Smooth muscle cell (in vitro differentiated cells): Measurements from ENCODE around the gene ARHGAP24. TPM values are rescaled to one million over a fixed set of nuclear protein-coding genes. Genes with fewer than 3 reads are reported as not detected.
"Not testable (repeated sequence)": the region's sequence is repeated elsewhere in the genome, so short reads cannot be mapped to it uniquely, and the experiment has no call there.

ENCODE experiments used
- DNase-seq: peaks from one replicate; lab custom pipeline; 2025; ENCODE audit not compliant: unreplicated experiment; lab: John Stamatoyannopoulos, UW
- H2AFZ ChIP-seq: fragments of 200-600 bp; sonication (generic); 2 replicates; pipeline ENCODE4 v1.6.0; 2016; ENCODE audit warnings: antibody characterized with exemption, low read depth, mild to moderate bottlenecking
- H3F3A ChIP-seq: fragments of 200-600 bp; sonication (generic); 2 replicates; pipeline ENCODE4 v1.6.0; 2017; ENCODE audit warnings: antibody characterized with exemption, low read depth
- H3K27ac ChIP-seq: fragments of 200-600 bp; sonication (generic); 2 replicates; pipeline ENCODE4 v1.5.1; 2016; ENCODE audit warnings: low read depth, mild to moderate bottlenecking
- H3K27me3 ChIP-seq: fragments of 200-600 bp; sonication (generic); 2 replicates; pipeline ENCODE4 v1.6.1; 2016; ENCODE audit warnings: low read depth, mild to moderate bottlenecking
- H3K36me3 ChIP-seq: fragments of 200-600 bp; sonication (generic); 2 replicates; pipeline ENCODE4 v1.5.1; 2016; ENCODE audit warnings: low read depth
- H3K4me1 ChIP-seq: fragments of 200-600 bp; sonication (generic); 2 replicates; pipeline ENCODE4 v1.5.1; 2016; ENCODE audit warnings: low read depth
- H3K4me2 ChIP-seq: fragments of 200-600 bp; sonication (generic); 2 replicates; pipeline ENCODE4 v1.6.0; 2016; ENCODE audit warnings: mild to moderate bottlenecking
- H3K4me3 ChIP-seq: fragments of 200-600 bp; sonication (generic); 2 replicates; pipeline ENCODE4 v1.5.1; 2016; ENCODE audit warnings: mild to moderate bottlenecking
- H3K79me2 ChIP-seq: fragments of 200-600 bp; sonication (generic); 2 replicates; pipeline ENCODE4 v1.6.0; 2016; ENCODE audit warnings: low read depth, mild to moderate bottlenecking
- H3K9ac ChIP-seq: fragments of 200-600 bp; sonication (generic); 2 replicates; pipeline ENCODE4 v1.6.0; 2016; ENCODE audit warnings: low read depth
- H3K9me3 ChIP-seq: fragments of 200-600 bp; sonication (generic); replicated peaks from 2 replicates; pipeline ENCODE4 v1.5.1; 2016; ENCODE audit warnings: low read depth
- H4K20me1 ChIP-seq: fragments of 200-600 bp; sonication (generic); 2 replicates; pipeline ENCODE4 v1.6.0; 2016; ENCODE audit warnings: low read depth
- WGBS: methylation state at CpG from one replicate; pipeline ENCODE4 v1.1.7; 2016; ENCODE audit warnings: low lambda C conversion rate; 5-methylcytosine and 5-hydroxymethylcytosine counted together
- polyA plus RNA-seq: library from polyadenylated mRNA; unstranded; fragments of >200 nt; fragmentation: Nextera tagmentation; extraction: Ambion mirVana; gene quantifications from 2 replicates; pipeline ENCODE4 v1.2.1, GENCODE V29; 2016
- total RNA-seq: library from RNA; depleted of rRNA; stranded (reverse); fragments of >200 nt; gene quantifications from 2 replicates; pipeline ENCODE4 v1.2.3, GENCODE V29; 2014
- TF ChIP-seq, protein P1 (sequence below): fragments of 200-600 bp; sonication (generic); IDR thresholded peaks from 2 replicates; pipeline ENCODE4 v1.5.1; 2017; ENCODE audit warnings: borderline replicate concordance, mild to moderate bottlenecking, antibody characterized with exemption; ENCODE audit not compliant: insufficient read depth, poor library complexity, severe bottlenecking

Gene ARHGAP24
- total and polyA plus RNA-seq, 2 experiments from 2014 or later: 4.9 to 18.2 TPM

DNA sequence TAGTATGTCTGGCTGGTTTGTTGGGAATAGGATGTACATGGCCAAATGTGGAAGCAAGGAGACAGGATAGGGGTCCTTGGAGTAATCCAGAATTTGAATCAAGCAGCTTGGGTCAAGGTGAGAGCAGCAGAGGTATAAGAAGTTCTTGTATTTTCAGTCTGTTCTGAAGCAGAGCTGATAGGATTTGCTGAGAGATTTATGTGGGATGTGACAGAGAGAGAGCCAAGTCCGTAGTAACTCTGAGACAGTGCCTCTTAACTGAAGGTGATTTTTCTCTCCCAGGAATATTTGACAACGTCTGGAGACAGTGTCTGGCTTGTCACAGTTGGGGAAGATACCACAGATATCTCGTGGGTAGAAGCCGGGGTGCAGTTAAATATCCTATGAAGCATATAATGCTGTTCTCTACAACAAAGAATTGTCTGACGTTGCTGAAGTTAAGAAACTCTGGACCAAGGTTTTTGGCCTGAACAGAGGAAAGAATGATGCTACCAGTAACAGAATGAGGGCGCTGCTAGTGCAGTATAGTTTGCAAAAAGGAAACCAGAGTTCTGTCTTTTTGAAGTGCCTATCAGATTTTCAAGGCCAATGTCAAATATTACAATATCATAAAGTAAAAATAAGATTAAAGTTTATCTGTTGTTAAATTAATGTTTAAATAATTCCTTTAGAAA is 184.0 kb downstream of the ARHGAP24 start:
- no peaks in the 10 kb centered on the region for H3F3A ChIP-seq
- H3K27me3 ChIP-seq: no peaks in the 10 kb centered on the region
- H3K27ac ChIP-seq: no peak overlapping the region
- no peak overlapping the region for H3K4me3 ChIP-seq
- no peak overlapping the region for H2AFZ ChIP-seq
- H3K79me2 ChIP-seq: no peaks in the 10 kb centered on the region
- H3K4me2 ChIP-seq: no peak overlapping the region
- TF ChIP-seq, protein P1, sequence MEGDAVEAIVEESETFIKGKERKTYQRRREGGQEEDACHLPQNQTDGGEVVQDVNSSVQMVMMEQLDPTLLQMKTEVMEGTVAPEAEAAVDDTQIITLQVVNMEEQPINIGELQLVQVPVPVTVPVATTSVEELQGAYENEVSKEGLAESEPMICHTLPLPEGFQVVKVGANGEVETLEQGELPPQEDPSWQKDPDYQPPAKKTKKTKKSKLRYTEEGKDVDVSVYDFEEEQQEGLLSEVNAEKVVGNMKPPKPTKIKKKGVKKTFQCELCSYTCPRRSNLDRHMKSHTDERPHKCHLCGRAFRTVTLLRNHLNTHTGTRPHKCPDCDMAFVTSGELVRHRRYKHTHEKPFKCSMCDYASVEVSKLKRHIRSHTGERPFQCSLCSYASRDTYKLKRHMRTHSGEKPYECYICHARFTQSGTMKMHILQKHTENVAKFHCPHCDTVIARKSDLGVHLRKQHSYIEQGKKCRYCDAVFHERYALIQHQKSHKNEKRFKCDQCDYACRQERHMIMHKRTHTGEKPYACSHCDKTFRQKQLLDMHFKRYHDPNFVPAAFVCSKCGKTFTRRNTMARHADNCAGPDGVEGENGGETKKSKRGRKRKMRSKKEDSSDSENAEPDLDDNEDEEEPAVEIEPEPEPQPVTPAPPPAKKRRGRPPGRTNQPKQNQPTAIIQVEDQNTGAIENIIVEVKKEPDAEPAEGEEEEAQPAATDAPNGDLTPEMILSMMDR: no peak
- H4K20me1 ChIP-seq: no peaks in the 10 kb centered on the region
- WGBS: 56% methylated on average over 6 of the region's 6 CpGs
- H3K36me3 ChIP-seq: no peaks in the 10 kb centered on the region
- H3K9me3 ChIP-seq: no peaks in the 10 kb centered on the region
- H3K9ac ChIP-seq: no peak overlapping the region
- H3K4me1 ChIP-seq: no peaks in the 10 kb centered on the region
- no peak for DNase-seq

GRCh38 chr4:85659610-85660218 is 184.8 kb downstream of the ARHGAP24 start:
- Histone ChIP-seq H3K4me2 (no peak overlapping the region), H3F3A (no peaks in the 10 kb centered on the region), H3K27me3 (no peaks in the 10 kb centered on the region), H3K4me1 (no peaks in the 10 kb centered on the region), H2AFZ (no peak overlapping the region), H3K27ac (no peak overlapping the region), H3K36me3 (no peaks in the 10 kb centered on the region), H3K9ac (no peak overlapping the region), H4K20me1 (no peaks in the 10 kb centered on the region), H3K79me2 (no peaks in the 10 kb centered on the region), H3K9me3 (no peaks in the 10 kb centered on the region), H3K4me3 (no peak overlapping the region)
- TF ChIP-seq, protein P1: no peak
- no peak for DNase-seq
- 67% methylated on average over 3 of the region's 3 CpGs for WGBS

DNA sequence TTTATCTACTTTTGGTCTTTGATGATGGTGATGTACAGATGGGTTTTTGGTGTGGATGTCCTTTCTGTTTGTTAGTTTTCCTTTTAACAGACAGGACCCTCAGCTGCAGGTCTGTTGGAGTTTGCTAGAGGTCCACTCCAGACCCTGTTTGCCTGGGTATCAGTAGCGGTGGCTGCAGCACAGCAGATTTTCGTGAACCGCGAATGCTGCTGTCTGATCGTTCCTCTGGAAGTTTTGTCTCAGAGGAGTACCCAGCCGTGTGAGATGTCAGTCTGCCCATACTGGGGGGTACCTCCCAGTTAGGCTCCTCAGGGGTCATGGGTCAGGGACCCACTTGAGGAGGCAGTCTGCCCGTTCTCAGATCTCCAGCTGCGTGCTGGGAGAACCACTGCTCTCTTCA is 191.7 kb downstream of the ARHGAP24 start:
- H3F3A ChIP-seq, H3K4me2 ChIP-seq, H3K9me3 ChIP-seq, H3K4me3 ChIP-seq, H3K27me3 ChIP-seq, H4K20me1 ChIP-seq, H3K79me2 ChIP-seq, H3K36me3 ChIP-seq, H2AFZ ChIP-seq, H3K4me1 ChIP-seq, DNase-seq, H3K27ac ChIP-seq, H3K9ac ChIP-seq: not testable (repeated sequence)
- 92% methylated on average over 8 of the region's 8 CpGs for WGBS

- Histone ChIP-seq H2AFZ (no peak overlapping the region), H3K36me3 (no peaks in the 10 kb centered on the region), H3F3A (no peaks in the 10 kb centered on the region), H3K4me2 (no peak overlapping the region), H3K9ac (no peak overlapping the region), H3K9me3 (no peaks in the 10 kb centered on the region), H3K79me2 (no peaks in the 10 kb centered on the region), H3K4me3 (no peak overlapping the region), H3K27me3 (no peaks in the 10 kb centered on the region), H3K4me1 (no peaks in the 10 kb centered on the region), H4K20me1 (no peaks in the 10 kb centered on the region), H3K27ac (no peak overlapping the region)
- DNase-seq: no peak
- 96% methylated on average over 3 of the region's 3 CpGs for WGBS
- TF ChIP-seq, protein P1: no peak
Observed at GRCh38 chr4:85669204-85669603, 194.3 kb downstream of the ARHGAP24 start.
